GM23338 (cell line): Measurements from ENCODE around the gene JOSD2. TPM values are rescaled to one million over a fixed set of nuclear protein-coding genes. Genes with fewer than 3 reads are reported as not detected.

ENCODE experiments used
- ATAC-seq: fragments of 200-7000 bp; cut with Tn5 transposase; 3 replicates; pipeline ENCODE4 v1.9.1; 2020
- DNase-seq: peaks from one replicate; pipeline ENCODE4 v3.0.0-alpha.2; 2015; ENCODE audit warnings: low spot score
- H2AFZ ChIP-seq: fragments of 200-600 bp; sonication (generic); 2 replicates; pipeline ENCODE4 v1.8.0; 2016; ENCODE audit warnings: antibody characterized with exemption, mild to moderate bottlenecking, moderate library complexity
- H3F3A ChIP-seq: fragments of 200-600 bp; sonication (generic); replicated peaks from 2 replicates; pipeline ENCODE4 v1.8.0; 2017; ENCODE audit warnings: antibody characterized with exemption, mixed run types, low read depth
- H3K27ac ChIP-seq: fragments of 200-600 bp; sonication (generic); 2 replicates; pipeline ENCODE4 v1.6.1; 2016; ENCODE audit warnings: low read depth
- H3K27me3 ChIP-seq: fragments of 200-600 bp; sonication (generic); 2 replicates; pipeline ENCODE4 v1.8.0; 2016; ENCODE audit warnings: mild to moderate bottlenecking, mixed run types, moderate library complexity; ENCODE audit not compliant: insufficient read depth
- H3K36me3 ChIP-seq: fragments of 200-600 bp; sonication (generic); 2 replicates; pipeline ENCODE4 v1.8.0; 2016; ENCODE audit warnings: mild to moderate bottlenecking; ENCODE audit not compliant: insufficient read depth
- H3K4me1 ChIP-seq: fragments of 200-600 bp; sonication (generic); 2 replicates; pipeline ENCODE4 v1.8.0; 2016; ENCODE audit warnings: mild to moderate bottlenecking, moderate library complexity; ENCODE audit not compliant: insufficient read depth
- H3K4me2 ChIP-seq: fragments of 200-600 bp; sonication (generic); 2 replicates; pipeline ENCODE4 v1.7.1; 2017; ENCODE audit warnings: mixed run types
- H3K4me3 ChIP-seq: fragments of 200-600 bp; sonication (generic); 2 replicates; pipeline ENCODE4 v1.6.1; 2016; ENCODE audit warnings: mixed run types
- H3K79me2 ChIP-seq: fragments of 200-600 bp; sonication (generic); replicated peaks from 2 replicates; pipeline ENCODE4 v1.8.0; 2017; ENCODE audit warnings: mild to moderate bottlenecking; ENCODE audit not compliant: insufficient read depth
- H3K9me2 ChIP-seq: fragments of 200-600 bp; sonication (generic); 2 replicates; pipeline ENCODE4 v1.8.0; 2017; ENCODE audit not compliant: insufficient read depth
- H4K20me1 ChIP-seq: fragments of 200-600 bp; sonication (generic); replicated peaks from 2 replicates; pipeline ENCODE4 v1.8.0; 2017; ENCODE audit warnings: mild to moderate bottlenecking; ENCODE audit not compliant: insufficient read depth
- H3K27ac Mint-ChIP-seq: 2 replicates; pipeline ENCODE4 v1.8.0; 2020; ENCODE audit warnings: inconsistent platforms, mild to moderate bottlenecking, moderate library complexity, mixed read lengths
- H3K27me3 Mint-ChIP-seq: 3 replicates; pipeline ENCODE4 v1.8.0; 2022; ENCODE audit warnings: low read depth, mild to moderate bottlenecking, moderate library complexity, mixed read lengths, inconsistent platforms; ENCODE audit not compliant: insufficient read depth, poor library complexity
- H3K36me3 Mint-ChIP-seq: 3 replicates; pipeline ENCODE4 v1.8.0; 2021; ENCODE audit warnings: low read depth, mild to moderate bottlenecking, inconsistent platforms, moderate library complexity, mixed read lengths
- H3K4me1 Mint-ChIP-seq: 3 replicates; pipeline ENCODE4 v1.8.0; 2020; ENCODE audit warnings: mild to moderate bottlenecking, inconsistent platforms, mixed read lengths
- H3K4me3 Mint-ChIP-seq: 3 replicates; pipeline ENCODE4 v1.8.0; 2021; ENCODE audit warnings: moderate library complexity, mild to moderate bottlenecking, inconsistent platforms, mixed read lengths
- H3K9me3 Mint-ChIP-seq: 3 replicates; pipeline ENCODE4 v1.8.0; 2020; ENCODE audit warnings: moderate library complexity, mild to moderate bottlenecking, inconsistent platforms, mixed read lengths
- CREB1 ChIP-seq: fragments of 250-450 bp; sonication (Bioruptor Pico); IDR thresholded peaks from 2 replicates; pipeline ENCODE4 v1.5.0; 2020; ENCODE audit warnings: low read depth, mild to moderate bottlenecking, moderate library complexity
- JUNB ChIP-seq: IDR thresholded peaks from one replicate; pipeline ENCODE4 v1.6.1; 2016; ENCODE audit warnings: antibody characterized with exemption; ENCODE audit not compliant: unreplicated experiment
- NANOG ChIP-seq: IDR thresholded peaks from 2 replicates; pipeline ENCODE4 v1.6.1; 2016; ENCODE audit warnings: antibody characterized with exemption, borderline replicate concordance
- POLR2AphosphoS5 ChIP-seq: IDR thresholded peaks from 2 replicates; pipeline ENCODE4 v1.6.1; 2016; ENCODE audit warnings: antibody characterized with exemption, low read depth
- STAT1 ChIP-seq: IDR thresholded peaks from one replicate; pipeline ENCODE4 v1.6.1; 2016; ENCODE audit warnings: antibody characterized with exemption; ENCODE audit not compliant: unreplicated experiment
- ZNF331 ChIP-seq: fragments of 250-450 bp; sonication (Bioruptor Pico); IDR thresholded peaks from 2 replicates; pipeline ENCODE4 v1.5.0; 2020; ENCODE audit warnings: low read depth, mild to moderate bottlenecking, moderate library complexity
- polyA plus RNA-seq: library from polyadenylated mRNA; unstranded; fragments of >200 nt; fragmentation: Nextera tagmentation; extraction: Ambion mirVana; gene quantifications from 2 replicates; pipeline ENCODE4 v1.2.1, GENCODE V29; 2016
- total RNA-seq: library from RNA; depleted of rRNA; stranded (reverse); fragments of >200 nt; shearing (Covaris generic); gene quantifications from 2 replicates; pipeline ENCODE4 v1.2.3, GENCODE V29; 2014
- TF ChIP-seq, protein P1 (sequence below), 2 experiments: fragments of 200-600 bp in 1 of 2; sonication (generic) in 1 of 2; conservative IDR thresholded peaks; 2 replicates each; pipeline versions ENCODE4 v1.5.1 to v1.6.1; 2016 to 2017; ENCODE audit warnings: antibody characterized with exemption in 2 of 2, low read depth in 2 of 2, mild to moderate bottlenecking in 2 of 2, moderate library complexity in 1 of 2
- TF ChIP-seq, protein P2 (sequence below): IDR thresholded peaks from one replicate; pipeline ENCODE4 v1.6.1; 2018; ENCODE audit warnings: antibody characterized with exemption; ENCODE audit not compliant: unreplicated experiment
- TF ChIP-seq, protein P3 (sequence below): IDR thresholded peaks from 2 replicates; pipeline ENCODE4 v1.6.1; 2016; ENCODE audit warnings: antibody characterized with exemption

Gene JOSD2
- total and polyA plus RNA-seq, 2 experiments from 2014 or later = 3.3 to 5.8 TPM

DNA sequence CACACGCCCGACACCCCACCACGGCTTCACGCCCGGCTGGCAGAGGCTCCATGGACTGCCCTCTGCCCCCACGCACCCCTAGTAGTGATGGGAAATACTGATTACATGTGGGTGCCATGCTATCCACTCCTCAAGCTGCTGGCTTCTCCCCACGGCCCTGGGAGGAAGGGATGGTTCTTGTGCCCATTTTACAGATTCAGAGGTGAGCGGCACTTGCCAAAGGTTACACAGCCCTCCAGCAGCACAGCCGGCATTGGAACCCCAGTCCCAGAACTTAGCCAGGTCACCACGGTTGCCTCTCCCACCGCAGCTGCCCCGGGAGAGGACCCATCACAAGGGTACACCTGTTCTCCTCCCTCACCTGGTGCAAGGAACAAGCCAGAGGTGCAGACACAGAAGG, 44.0 kb upstream of the JOSD2 start:
- no peaks in the 10 kb centered on the region for H3F3A ChIP-seq
- TF ChIP-seq JUNB = no peak
- TF ChIP-seq, protein P1, sequence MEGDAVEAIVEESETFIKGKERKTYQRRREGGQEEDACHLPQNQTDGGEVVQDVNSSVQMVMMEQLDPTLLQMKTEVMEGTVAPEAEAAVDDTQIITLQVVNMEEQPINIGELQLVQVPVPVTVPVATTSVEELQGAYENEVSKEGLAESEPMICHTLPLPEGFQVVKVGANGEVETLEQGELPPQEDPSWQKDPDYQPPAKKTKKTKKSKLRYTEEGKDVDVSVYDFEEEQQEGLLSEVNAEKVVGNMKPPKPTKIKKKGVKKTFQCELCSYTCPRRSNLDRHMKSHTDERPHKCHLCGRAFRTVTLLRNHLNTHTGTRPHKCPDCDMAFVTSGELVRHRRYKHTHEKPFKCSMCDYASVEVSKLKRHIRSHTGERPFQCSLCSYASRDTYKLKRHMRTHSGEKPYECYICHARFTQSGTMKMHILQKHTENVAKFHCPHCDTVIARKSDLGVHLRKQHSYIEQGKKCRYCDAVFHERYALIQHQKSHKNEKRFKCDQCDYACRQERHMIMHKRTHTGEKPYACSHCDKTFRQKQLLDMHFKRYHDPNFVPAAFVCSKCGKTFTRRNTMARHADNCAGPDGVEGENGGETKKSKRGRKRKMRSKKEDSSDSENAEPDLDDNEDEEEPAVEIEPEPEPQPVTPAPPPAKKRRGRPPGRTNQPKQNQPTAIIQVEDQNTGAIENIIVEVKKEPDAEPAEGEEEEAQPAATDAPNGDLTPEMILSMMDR (conservative IDR thresholded peaks at IDR 0.05; ENCODE audit: low read depth in 2 of 2) = no peak
- TF ChIP-seq ZNF331 = no peak
- no peak for TF ChIP-seq POLR2AphosphoS5
- TF ChIP-seq, protein P2, sequence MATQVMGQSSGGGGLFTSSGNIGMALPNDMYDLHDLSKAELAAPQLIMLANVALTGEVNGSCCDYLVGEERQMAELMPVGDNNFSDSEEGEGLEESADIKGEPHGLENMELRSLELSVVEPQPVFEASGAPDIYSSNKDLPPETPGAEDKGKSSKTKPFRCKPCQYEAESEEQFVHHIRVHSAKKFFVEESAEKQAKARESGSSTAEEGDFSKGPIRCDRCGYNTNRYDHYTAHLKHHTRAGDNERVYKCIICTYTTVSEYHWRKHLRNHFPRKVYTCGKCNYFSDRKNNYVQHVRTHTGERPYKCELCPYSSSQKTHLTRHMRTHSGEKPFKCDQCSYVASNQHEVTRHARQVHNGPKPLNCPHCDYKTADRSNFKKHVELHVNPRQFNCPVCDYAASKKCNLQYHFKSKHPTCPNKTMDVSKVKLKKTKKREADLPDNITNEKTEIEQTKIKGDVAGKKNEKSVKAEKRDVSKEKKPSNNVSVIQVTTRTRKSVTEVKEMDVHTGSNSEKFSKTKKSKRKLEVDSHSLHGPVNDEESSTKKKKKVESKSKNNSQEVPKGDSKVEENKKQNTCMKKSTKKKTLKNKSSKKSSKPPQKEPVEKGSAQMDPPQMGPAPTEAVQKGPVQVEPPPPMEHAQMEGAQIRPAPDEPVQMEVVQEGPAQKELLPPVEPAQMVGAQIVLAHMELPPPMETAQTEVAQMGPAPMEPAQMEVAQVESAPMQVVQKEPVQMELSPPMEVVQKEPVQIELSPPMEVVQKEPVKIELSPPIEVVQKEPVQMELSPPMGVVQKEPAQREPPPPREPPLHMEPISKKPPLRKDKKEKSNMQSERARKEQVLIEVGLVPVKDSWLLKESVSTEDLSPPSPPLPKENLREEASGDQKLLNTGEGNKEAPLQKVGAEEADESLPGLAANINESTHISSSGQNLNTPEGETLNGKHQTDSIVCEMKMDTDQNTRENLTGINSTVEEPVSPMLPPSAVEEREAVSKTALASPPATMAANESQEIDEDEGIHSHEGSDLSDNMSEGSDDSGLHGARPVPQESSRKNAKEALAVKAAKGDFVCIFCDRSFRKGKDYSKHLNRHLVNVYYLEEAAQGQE = no peak
- no peak for TF ChIP-seq NANOG
- Mint-ChIP-seq H3K4me1 (no peaks in the 10 kb centered on the region), H3K36me3 (peaks cover 46% of the 10 kb centered on the region), H3K27me3 (peaks cover 16% of the 10 kb centered on the region), H3K9me3 (peaks cover 94% of the 10 kb centered on the region), H3K4me3 (no peak overlapping the region), H3K27ac (no peak overlapping the region)
- no peaks in the 10 kb centered on the region for H3K36me3 ChIP-seq
- no peak overlapping the region; the same call in 1 of the 2 replicates for H3K4me3 ChIP-seq
- no peak overlapping the region for H3K27ac ChIP-seq
- no peak overlapping the region for H2AFZ ChIP-seq
- H3K4me2 ChIP-seq = peak overlapping the region; percentile 92; the same call in 1 of the 2 replicates
- peaks cover 3% of the 10 kb centered on the region; the same call in 1 of the 2 replicates for H3K4me1 ChIP-seq
- peaks cover 72% of the 10 kb centered on the region for H3K27me3 ChIP-seq
- DNase-seq = no peak
- no peaks in the 10 kb centered on the region for H3K9me2 ChIP-seq
- no peak for ATAC-seq
- no peaks in the 10 kb centered on the region for H4K20me1 ChIP-seq
- no peaks in the 10 kb centered on the region for H3K79me2 ChIP-seq

DNA sequence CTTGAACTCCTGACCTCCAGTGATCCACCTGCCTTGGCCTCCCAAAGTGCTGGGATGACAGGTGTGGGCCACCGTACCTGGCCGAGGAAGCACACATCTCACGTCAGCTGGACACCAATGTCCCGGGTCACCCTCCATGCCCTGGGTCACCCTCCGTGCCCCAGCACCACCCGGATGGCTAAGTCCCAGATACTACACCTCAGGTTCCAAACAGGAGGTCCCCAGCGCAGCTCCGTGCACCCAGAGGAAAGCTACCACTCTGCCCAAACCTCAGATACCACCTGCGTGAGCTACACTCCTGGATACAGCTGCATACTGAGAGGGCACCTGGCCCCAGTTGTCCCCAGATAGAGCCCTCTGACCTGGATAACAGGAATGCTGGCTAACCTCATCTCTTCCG, 43.2 kb upstream of the JOSD2 start:
- Histone ChIP-seq H4K20me1 (no peaks in the 10 kb centered on the region), H3K4me2 (no peak overlapping the region), H3F3A (no peaks in the 10 kb centered on the region), H2AFZ (no peak overlapping the region), H3K27ac (no peak overlapping the region), H3K9me2 (no peaks in the 10 kb centered on the region), H3K4me1 (peaks cover 3% of the 10 kb centered on the region; the same call in 1 of the 2 replicates), H3K27me3 (peaks cover 73% of the 10 kb centered on the region), H3K79me2 (no peaks in the 10 kb centered on the region), H3K36me3 (no peaks in the 10 kb centered on the region), H3K4me3 (no peak overlapping the region)
- H3K9me3 Mint-ChIP-seq = peaks cover 94% of the 10 kb centered on the region
- H3K27ac Mint-ChIP-seq = no peak overlapping the region
- ATAC-seq (no peak), DNase-seq (no peak)
- peaks cover 42% of the 10 kb centered on the region for H3K36me3 Mint-ChIP-seq
- H3K27me3 Mint-ChIP-seq = peaks cover 16% of the 10 kb centered on the region
- no peaks in the 10 kb centered on the region for H3K4me1 Mint-ChIP-seq
- H3K4me3 Mint-ChIP-seq = no peak overlapping the region
- TF ChIP-seq, protein P3, sequence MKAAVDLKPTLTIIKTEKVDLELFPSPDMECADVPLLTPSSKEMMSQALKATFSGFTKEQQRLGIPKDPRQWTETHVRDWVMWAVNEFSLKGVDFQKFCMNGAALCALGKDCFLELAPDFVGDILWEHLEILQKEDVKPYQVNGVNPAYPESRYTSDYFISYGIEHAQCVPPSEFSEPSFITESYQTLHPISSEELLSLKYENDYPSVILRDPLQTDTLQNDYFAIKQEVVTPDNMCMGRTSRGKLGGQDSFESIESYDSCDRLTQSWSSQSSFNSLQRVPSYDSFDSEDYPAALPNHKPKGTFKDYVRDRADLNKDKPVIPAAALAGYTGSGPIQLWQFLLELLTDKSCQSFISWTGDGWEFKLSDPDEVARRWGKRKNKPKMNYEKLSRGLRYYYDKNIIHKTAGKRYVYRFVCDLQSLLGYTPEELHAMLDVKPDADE = no peak
- TF ChIP-seq STAT1 (no peak), NANOG (no peak), ZNF331 (no peak), CREB1 (CRISPR knock-in tag) (no peak)
- TF ChIP-seq, protein P2 = no peak
- TF ChIP-seq, protein P1 (conservative IDR thresholded peaks at IDR 0.05; ENCODE audit: low read depth in 2 of 2) = no peak
